Suprapubic skin (tissue), 4 donors: Measurements from ENCODE around the gene AXL. TPM values are rescaled to one million over a fixed set of nuclear protein-coding genes. Genes with fewer than 3 reads are reported as not detected.

Experiments used
- DNase-seq, 2 donors: peaks; one replicate each; pipeline ENCODE4 v3.0.0-alpha.2; 2019; ENCODE audit warnings: low spot score in 2 of 2
- H3K27ac ChIP-seq: fragments of 200-600 bp; sonication (generic); one replicate; pipeline ENCODE4 v1.5.1; 2019
- H3K27me3 ChIP-seq: fragments of 200-600 bp; sonication (generic); one replicate; pipeline ENCODE4 v1.5.1; 2019
- H3K36me3 ChIP-seq: fragments of 200-600 bp; sonication (generic); one replicate; pipeline ENCODE4 v1.5.1; 2019
- H3K4me1 ChIP-seq: fragments of 200-600 bp; sonication (generic); one replicate; pipeline ENCODE4 v1.5.1; 2019
- H3K4me3 ChIP-seq: fragments of 200-600 bp; sonication (generic); one replicate; pipeline ENCODE4 v1.5.1; 2019; ENCODE audit warnings: mild to moderate bottlenecking
- H3K9me3 ChIP-seq: fragments of 200-600 bp; sonication (generic); one replicate; pipeline ENCODE4 v1.5.1; 2019
- CTCF ChIP-seq, 2 donors: fragments of 200-600 bp in 1 of 2; fragments of 450-650 bp in 1 of 2; sonication (generic) in 1 of 2; IDR thresholded peaks; one replicate each; pipeline ENCODE4 v1.5.1; 2016 to 2019; ENCODE audit warnings: antibody characterized with exemption in 2 of 2, mild to moderate bottlenecking in 1 of 2, moderate library complexity in 1 of 2
- EP300 ChIP-seq: sonication (generic); formaldehyde crosslinking; IDR thresholded peaks from one replicate; pipeline ENCODE4 v1.6.1; 2017; ENCODE audit warnings: antibody characterized with exemption
- POLR2A ChIP-seq, 2 donors: fragments of 450-650 bp; IDR thresholded peaks; one replicate each; pipeline ENCODE4 v1.6.1; 2017; ENCODE audit warnings: antibody characterized with exemption in 2 of 2, mild to moderate bottlenecking in 2 of 2, moderate library complexity in 2 of 2
- POLR2AphosphoS5 ChIP-seq, 3 donors: sonication (generic); formaldehyde crosslinking; IDR thresholded peaks; one replicate each; pipeline ENCODE4 v1.6.1; 2017; ENCODE audit warnings: antibody characterized with exemption in 3 of 3
- WGBS: methylation state at CpG from one replicate; pipeline ENCODE4 v1.1.5; 2018; 5-methylcytosine and 5-hydroxymethylcytosine counted together
- total RNA-seq, 4 donors: library from RNA; depleted of rRNA; stranded (reverse); fragments of >200 nt; gene quantifications; one replicate each; pipeline ENCODE4 v1.1.0, GENCODE V29; 2016

Gene AXL
- total RNA-seq, 4 donors from 2014 or later: 18.2 to 35.8 (median 28.3) TPM

GRCh38 chr19:41253660-41254059 is 34.6 kb downstream of the AXL start:
- no peaks in the 10 kb centered on the region for H3K9me3 ChIP-seq
- no peak overlapping the region for H3K27ac ChIP-seq
- no peak for TF ChIP-seq POLR2AphosphoS5 (IDR thresholded peaks at IDR 0.05)
- TF ChIP-seq POLR2A (IDR thresholded peaks at IDR 0.05): no peak
- no peak for TF ChIP-seq EP300
- no peak for TF ChIP-seq CTCF (IDR thresholded peaks at IDR 0.05)
- 97% methylated on average over 6 of the region's 6 CpGs for WGBS
- H3K36me3 ChIP-seq: peaks cover 94% of the 10 kb centered on the region
- H3K27me3 ChIP-seq: no peaks in the 10 kb centered on the region
- no peak for DNase-seq
- no peaks in the 10 kb centered on the region for H3K4me1 ChIP-seq
- no peak overlapping the region for H3K4me3 ChIP-seq

- DNase-seq: no peak
- Histone ChIP-seq H3K4me1 (no peaks in the 10 kb centered on the region), H3K27me3 (no peaks in the 10 kb centered on the region), H3K4me3 (no peak overlapping the region), H3K36me3 (peaks cover 92% of the 10 kb centered on the region), H3K27ac (no peak overlapping the region), H3K9me3 (no peaks in the 10 kb centered on the region)
- TF ChIP-seq EP300 (no peak), CTCF (IDR thresholded peaks at IDR 0.05) (no peak), POLR2A (IDR thresholded peaks at IDR 0.05) (no peak), POLR2AphosphoS5 (IDR thresholded peaks at IDR 0.05) (no peak)
These were observed 36.1 kb downstream of the AXL start for GRCh38 chr19:41255171-41255570.

GRCh38 chr19:41261474-41262190 is 42.6 kb downstream of the AXL start:
- H3K27ac ChIP-seq: peak overlapping the region; percentile 100
- DNase-seq: no peak
- H3K36me3 ChIP-seq: peaks cover 34% of the 10 kb centered on the region
- peak overlapping the region; percentile 80 for H3K4me3 ChIP-seq
- H3K27me3 ChIP-seq: no peaks in the 10 kb centered on the region
- H3K9me3 ChIP-seq: no peaks in the 10 kb centered on the region
- H3K4me1 ChIP-seq: peaks cover 28% of the 10 kb centered on the region
- 53% methylated on average over 10 of the region's 10 CpGs for whole genome bisulfite sequencing
- TF ChIP-seq POLR2A (IDR thresholded peaks at IDR 0.05) (no peak), CTCF (IDR thresholded peaks at IDR 0.05) (no peak), EP300 (no peak), POLR2AphosphoS5 (IDR thresholded peaks at IDR 0.05) (no peak)

GRCh38 chr19:41263042-41263849 is 44.2 kb downstream of the AXL start:
- Histone ChIP-seq H3K4me3 (peak overlapping the region; percentile 80), H3K4me1 (peaks cover 41% of the 10 kb centered on the region), H3K27me3 (no peaks in the 10 kb centered on the region), H3K36me3 (peaks cover 26% of the 10 kb centered on the region), H3K27ac (peak overlapping the region; percentile 100), H3K9me3 (no peaks in the 10 kb centered on the region)
- 1% methylated on average over 34 of the region's 46 CpGs for WGBS
- DNase-seq: peak; percentile 84 to 86
- TF ChIP-seq POLR2AphosphoS5 (IDR thresholded peaks at IDR 0.05) (peak; percentile 22 to 91 (median 49)), CTCF (IDR thresholded peaks at IDR 0.05) (no peak), POLR2A (IDR thresholded peaks at IDR 0.05) (peak; percentile 52 to 79)

GRCh38 chr19:41263850-41264580 is 45.0 kb downstream of the AXL start, which contains the start of gene HNRNPUL1:
Gene HNRNPUL1, plus strand, starts transcription at chr19:41264372. Its CDS starts 132 bp downstream, at chr19:41264504.
- Histone ChIP-seq H3K27ac (peak within 1 kb of the TSS; percentile 100), H3K27me3 (no peaks in the 10 kb centered on the region), H3K4me3 (peak within 1 kb of the TSS; percentile 83), H3K4me1 (peaks cover 41% of the 10 kb centered on the region), H3K36me3 (peaks cover 26% of the 10 kb centered on the region), H3K9me3 (no peaks in the 10 kb centered on the region)
- WGBS: under 1% methylated on average over 41 of the region's 55 CpGs
- peak; percentile 99 to 100 for DNase-seq
- TF ChIP-seq POLR2A (IDR thresholded peaks at IDR 0.05) (peak in 1 of 2 donors; percentile 31), EP300 (no peak), CTCF (IDR thresholded peaks at IDR 0.05) (no peak), POLR2AphosphoS5 (IDR thresholded peaks at IDR 0.05) (peak; percentile 64 to 75 (median 67))
